Effector CD4-positive, alpha-beta T cell (primary cell): ENCODE measurements around the gene SPOPL.

Experiments used
- DNase-seq: peaks from one replicate; pipeline ENCODE4 v3.0.0-alpha.2; 2020

The SPOPL gene

DNA sequence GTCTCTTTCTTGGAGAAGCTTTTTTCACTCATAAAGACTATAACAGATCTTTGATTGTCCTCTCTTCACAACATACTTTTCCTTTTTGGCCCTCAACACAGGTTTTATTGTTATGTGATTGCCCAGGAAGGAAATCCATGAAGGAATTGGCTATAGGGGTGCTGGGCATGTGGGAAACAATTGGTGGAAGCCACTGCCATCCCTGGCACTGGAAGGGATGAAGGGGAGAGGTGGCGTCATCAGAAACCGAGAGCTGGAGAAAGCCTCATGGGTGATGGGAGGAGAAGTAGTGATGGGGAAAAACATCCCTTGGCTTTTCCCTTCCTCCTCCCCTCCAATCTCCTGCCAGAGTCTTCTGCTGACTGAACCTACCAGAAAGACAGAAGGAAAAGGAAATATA lies 106.2 kb downstream of the SPOPL start:
- no peak for DNase-seq

DNA sequence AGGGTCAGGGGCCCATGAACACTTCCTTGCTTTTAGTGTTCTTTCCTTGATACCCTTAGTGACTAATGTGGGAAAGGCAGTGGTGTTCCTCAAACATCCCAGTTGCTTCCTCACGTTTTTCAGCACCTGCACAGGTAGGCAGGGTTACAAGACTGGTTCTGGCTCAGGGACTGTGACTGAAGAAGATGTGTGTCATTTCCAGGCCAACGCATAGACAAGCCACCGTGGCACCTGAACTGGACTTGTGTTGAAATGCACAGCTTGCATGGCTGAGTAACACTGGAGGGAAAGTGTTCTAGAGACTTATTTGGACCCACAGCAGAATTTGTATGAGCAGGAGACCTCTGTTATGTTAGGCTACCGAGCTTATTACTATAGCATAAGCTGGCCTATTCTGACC lies 107.9 kb downstream of the SPOPL start:
- DNase-seq = no peak

DNA sequence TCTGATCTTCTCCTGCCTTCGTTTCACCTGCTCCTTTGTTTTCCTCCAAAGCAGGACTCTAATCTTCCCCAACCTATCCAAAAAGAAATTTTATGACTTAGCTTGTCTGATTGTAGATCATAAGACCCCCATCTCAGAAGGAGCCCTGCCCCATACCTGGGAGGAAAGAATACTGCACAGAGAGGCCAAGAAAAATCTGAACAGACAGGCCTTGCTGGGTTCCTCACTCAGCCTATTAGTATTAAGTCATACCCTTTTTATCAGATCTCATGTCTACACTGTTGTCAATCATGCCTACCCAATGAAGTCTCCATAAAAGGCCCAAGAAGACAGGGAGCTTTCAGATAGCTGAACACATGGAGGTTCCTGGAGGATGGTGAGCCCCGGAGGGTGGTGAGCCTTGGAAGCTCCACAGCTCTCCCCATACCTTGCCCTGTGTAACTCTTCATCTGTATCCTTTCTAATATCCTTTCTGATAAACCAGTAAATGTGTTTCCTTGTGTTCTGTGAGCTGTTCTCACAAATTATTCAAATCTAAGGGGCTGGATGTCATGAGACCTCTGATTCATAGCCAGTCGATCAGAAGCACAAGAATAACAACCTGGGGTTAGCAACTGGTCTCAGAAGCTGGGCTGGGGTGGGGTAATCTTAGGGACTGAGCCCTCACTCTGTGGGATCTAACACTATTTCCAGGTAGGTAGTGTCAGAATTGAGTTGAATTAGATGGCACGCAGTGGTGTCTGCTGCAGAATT lies 108.8 kb downstream of the SPOPL start:
- no peak for DNase-seq

DNA sequence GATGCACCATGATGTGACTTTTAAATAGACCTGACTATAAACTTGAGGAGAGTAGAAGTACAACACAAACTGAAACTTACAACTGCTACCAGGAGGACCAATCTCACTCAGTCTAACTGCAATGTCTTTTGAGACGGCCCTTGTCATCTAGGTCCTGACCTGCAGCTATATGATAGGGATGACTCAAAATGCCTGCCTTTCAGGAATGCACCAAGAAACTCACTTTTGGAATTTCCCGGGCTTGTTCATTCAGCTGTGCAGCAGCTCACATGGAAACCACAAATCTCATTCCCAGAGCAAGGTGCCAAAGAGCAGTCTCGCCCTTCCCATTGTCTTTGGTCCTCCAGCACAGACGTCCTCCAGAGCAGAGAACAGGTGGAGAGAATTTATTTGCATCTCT lies 113.7 kb downstream of the SPOPL start:
- DNase-seq = no peak

DNA sequence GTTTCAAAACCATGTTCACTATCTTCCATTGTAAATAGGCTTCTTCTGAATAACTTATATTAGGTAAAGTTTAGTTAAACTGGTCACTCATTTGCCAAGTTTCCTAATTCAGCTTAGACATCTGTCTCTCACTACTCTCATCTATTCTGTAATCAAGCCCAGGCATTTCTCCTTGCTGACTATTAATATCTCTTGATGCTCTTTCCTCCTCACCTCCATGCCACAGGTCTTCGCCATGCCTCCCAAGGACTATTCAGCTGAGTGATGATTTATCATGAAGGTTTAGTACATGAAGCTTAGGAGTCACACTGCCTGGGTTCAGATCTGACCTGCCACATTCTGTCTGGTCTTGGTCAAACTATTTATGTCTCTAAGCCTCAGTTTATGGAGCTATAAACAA lies 115.5 kb downstream of the SPOPL start:
- DNase-seq = no peak

DNA sequence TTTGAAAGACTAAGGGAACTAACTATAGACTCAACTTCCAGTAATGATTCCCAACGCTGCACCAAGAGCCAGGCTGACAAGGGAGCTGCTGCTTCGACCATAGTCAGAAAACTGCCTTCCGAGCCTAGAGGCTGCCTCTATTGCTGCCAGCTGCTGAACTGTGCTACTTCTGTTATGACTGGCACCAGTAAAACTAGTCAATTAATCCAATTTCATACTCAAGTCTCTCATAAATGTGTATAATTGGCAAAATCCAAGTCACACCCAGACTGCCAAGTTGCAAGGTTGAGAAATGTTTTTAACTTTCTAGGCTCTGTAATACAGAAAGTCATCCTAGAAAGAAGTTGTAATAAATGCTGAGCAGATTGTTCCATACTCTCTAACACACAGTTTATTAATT lies 117.4 kb downstream of the SPOPL start:
- no peak for DNase-seq

DNA sequence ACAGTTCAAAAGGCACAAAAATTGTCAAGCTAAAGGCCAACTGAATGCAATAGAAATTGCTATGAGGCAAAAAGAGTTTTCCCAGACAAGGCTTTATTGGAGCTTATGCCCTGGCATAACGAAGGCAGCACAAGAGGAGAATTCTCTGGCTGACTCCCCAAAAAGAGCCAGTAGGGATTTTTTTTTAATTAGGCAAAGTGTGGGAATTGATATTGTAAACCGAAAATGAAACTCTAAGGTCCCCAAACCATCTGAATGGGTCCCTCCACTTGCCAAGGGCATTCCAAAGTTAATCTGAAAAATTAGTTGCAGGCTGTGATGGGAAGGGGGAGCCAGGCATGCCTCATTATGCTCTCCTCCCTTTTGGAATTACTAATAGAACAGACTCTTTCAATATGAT lies 118.9 kb downstream of the SPOPL start:
- DNase-seq = no peak

DNA sequence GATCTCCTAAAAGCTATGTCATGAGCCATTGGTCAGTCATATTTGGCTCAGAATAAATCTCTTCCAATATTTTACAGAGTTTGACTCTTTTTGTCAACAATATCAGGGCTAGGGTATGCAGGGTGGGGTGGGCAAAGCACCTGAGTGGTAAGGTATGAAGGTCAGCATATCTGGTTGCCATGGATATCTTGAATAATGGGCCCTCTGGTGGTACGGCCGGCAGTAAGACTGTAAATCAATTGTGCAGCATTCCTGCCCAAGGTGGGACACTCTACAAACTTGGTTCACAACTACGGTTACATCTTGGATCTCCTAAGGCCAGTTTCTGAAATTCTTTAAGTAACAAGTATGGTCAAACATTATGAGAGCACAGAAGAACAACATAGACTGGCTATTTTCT lies 119.6 kb downstream of the SPOPL start:
- DNase-seq = no peak

DNA sequence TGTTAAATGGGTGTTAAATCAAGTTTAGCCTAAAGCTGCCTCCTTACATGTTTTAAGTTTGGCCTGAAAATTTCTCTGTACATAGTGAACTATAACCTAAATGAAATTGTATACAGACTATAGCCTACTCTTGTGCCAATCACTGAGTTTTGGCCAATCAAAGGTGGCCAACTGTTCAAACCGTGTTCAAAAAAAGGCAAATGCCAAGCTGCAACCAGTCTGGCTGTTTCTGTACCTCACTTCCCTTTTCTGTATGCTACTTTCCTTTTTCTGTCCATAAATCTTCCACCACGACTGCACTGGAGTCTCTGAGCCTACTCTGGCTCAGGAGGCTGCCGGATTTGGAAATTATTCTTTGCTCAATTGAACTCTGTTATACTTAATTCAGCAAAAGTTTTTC lies 121.0 kb downstream of the SPOPL start:
- no peak for DNase-seq
